ENCODE measurements around the gene SRSF7.
A peak's percentile ranks its signal among the peaks of the same experiment; 100 is the strongest.
"Not testable (repeated sequence)": the region's sequence is repeated elsewhere in the genome, so short reads cannot be mapped to it uniquely, and the experiment has no call there.

SRSF7 gene

DNA sequence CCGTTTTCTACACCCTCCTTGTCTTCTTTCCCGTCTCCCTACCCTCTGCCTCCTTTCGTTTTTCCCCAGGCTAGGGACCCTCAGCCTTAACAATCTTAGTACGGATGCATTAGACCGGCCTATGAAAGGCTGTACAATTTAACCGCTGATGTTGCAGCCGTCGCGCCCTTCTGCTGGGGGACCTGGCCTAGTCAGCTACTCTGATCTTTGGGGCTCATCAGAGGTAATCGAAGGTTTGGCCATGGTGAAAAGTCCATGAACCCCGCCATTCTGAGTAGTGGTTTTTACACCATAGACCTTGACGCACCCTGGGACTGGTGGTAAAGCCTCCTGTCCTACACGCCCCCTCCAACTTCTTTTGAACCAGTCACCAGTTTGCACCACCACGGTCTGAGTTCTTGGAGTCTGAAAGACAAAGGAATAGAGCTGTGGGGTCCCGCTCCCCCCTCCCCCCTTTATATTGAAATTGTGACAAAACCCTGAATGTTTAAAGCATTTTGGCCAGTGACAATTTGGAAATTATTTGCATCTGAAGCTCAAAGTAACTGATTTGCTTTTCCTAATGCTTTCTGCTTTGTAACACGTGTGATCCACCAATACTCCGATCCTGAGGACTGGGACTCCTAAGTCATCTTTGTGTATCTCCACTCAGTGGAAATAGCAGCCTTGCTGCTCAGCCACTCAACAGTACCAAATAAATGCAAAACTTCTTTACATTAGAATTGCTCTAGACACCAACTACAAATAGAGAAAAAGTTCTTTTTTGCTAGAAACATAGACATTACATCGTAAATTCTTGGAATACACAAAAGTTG is 642 bp upstream of the SRSF7 start:
- no peak for DNase-seq

- DNase-seq = peak; percentile 33
These were observed 910 bp downstream of the SRSF7 start for GRCh38 chr2:38750011-38750890.

GRCh38 chr2:38748943-38749804 is 2.0 kb downstream of the SRSF7 start:
- DNase-seq = no peak

DNA sequence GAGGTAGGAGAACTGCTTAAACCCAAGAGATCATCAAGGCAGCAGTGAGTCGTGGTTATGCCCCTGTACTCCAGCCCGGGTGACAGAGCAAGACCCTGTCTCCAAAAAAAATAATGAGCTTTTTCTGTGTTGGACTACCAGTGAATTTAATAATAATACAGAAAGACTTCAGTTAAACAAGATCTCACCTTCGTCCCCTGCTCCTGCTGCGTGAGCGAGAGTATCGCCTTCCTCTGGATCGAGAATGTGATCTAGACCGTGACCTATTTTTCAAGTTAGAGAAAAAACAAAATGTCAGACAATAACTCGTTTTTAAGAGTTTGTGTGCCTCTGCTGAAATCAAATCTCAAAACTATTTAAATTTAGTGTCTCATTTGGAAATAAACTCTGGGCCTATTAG is 2.8 kb downstream of the SRSF7 start:
- no peak for DNase-seq

GRCh38 chr2:38747819-38748218 is 3.3 kb downstream of the SRSF7 start:
- DNase-seq = no peak

GRCh38 chr2:38747007-38747424 is 4.1 kb downstream of the SRSF7 start:
- DNase-seq = no peak

DNA sequence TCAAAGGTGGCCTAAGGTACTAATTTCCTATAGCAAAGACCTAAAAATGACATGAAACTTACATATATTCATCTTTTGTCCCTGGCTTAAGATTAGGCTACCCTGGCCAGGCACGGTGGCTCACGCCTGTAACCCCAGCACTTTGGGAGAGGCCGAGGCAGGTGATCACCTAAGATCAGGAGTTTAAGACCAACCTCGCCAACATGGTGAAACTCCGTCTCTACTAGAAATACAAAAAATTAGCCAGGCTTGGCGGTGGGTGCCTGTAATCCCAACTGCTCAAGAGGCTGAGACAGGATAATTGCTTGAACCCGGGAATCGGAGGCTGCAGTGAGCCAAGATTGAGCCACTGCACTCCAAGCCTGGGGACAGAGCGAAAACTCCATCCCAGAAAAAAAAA is 5.9 kb downstream of the SRSF7 start:
- no peak for DNase-seq

DNA sequence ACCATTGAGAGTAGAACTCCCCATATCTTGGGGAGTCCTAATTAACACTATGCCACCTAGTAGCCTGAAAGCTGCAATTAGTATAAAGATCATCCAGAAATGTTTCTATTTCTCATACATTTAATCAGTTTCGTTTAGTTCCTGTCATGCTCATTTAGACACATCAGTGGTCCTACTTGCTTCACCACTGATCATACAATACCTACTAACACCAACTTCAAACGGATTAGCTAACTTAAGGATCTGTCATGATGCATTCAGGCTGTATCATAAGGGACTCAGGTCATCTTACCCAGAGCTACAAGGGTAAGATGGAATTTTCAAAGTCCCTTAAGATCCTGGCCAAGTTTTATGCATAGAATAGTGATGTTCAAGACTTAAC is 6.8 kb downstream of the SRSF7 start:
- DNase-seq = no peak

DNA sequence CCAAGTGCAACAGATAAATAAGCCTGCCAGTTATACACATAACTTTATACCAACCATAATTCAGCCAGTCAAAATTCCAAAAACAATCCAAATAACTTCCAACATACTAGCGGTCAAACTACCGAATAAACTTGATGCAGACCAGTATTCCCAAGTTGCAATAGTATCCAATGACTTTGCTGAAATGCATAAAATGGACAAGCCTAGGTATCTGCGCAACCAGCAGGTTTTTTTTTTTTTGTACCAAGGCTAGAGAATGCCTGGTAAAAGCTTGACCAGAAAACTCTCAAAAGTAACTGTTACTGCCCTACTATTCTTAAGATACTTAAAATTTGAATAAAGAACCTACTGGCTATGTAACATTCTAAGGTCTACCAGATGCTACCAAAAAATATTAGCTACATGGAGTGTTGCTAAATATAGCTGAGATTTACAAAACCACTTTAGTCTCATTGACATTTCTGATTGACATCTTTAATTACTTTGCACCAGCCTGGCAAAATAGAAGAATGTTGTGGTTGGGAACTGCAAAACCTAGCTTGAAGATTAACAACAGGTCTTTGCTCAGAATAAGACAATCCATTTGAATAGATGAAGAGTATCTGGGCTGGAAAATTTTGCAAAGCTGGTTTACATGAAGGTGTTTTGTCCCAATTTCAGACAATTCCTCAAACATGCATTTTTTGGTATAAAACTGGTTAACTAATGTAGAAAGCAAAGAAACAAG is 7.3 kb downstream of the SRSF7 start:
- DNase-seq = no peak

DNA sequence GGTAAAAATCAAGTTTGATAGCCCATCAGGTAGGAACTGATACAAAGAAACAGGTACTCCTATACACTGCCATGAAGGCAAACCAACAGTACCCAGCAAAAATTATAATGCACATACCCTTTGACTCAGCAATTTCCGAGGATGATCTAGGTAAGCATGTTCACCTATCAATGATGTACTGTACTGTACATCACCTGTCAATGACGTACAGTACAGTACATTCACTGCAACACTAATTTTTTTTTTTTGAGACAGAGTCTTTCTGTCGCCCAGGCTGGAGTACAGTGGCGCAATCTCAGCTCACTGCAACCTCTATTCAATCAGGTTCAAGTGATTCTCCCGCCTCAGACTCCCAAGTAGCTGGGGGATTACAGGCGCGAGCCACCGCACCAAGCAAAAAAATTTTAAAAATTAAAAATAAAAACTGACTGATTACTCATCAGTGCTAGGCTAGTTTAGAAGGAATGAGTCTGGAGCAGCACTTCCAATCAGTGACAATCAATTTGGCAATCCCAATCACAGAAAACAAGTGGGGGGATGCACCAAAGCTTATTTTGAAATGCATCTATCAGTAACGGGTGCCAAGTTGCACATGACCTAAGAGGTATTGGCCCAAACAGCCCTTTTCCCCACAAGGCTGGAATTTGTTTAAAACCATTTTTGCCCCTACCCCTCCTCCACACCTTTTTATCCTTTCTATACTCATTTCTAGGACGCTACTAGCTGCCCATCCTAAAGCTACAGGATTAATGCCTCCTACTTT is 8.2 kb downstream of the SRSF7 start:
- DNase-seq = no peak

GRCh38 chr2:38740851-38741731 is 10.1 kb downstream of the SRSF7 start:
- DNase-seq = no peak

GRCh38 chr2:38739524-38739923 is 11.6 kb downstream of the SRSF7 start:
- DNase-seq = no peak

GRCh38 chr2:38737925-38738324 is 13.2 kb downstream of the SRSF7 start:
- no peak for DNase-seq

DNA sequence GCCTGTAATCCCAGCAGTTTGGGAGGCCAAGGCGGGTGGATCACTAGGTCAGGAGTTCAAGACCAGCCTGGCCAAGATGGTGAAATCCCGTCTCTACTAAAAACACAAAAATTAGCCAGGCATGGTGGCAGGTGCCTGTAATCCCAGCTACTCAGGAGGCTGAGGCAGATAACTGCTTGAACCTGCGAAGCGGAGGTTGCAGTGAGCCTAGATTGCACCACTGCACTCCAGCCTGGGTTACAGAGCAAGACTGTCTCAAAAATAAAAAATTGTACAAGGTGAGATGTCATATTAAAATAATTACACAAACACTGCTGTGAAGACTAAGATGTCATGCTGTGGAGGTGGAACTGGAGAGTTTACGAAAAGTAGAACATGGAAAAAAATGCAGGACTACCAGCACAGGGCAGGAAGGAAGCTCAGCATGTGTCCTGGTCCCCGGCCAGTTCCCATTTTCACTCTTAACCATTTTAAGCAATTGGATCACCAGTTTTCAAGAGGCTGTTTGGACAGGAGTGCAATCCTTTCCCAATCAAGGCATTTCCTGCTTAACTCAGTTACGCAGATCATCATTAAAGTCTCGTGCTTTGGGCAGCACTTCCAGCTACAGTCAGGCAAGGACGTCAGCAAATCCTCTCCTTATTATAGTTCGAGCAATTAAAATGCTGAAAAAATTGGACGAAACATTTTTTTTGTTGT is 14.0 kb downstream of the SRSF7 start:
- not testable (repeated sequence) for DNase-seq

DNA sequence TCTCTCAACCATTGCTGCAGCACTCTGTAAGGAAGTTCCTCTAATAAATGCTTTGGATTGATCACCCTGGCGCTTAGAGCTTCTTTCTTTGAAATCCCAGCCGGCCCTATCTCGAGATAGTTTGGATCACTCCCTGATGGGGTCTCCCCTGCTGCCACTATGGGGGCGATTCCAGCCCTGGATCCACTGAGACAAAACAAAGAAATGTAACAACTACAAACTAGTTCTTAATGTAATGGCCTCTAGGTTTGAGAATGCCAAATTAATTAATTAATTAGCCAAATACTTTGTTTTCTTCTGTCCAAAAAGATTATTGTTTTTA is 15.2 kb downstream of the SRSF7 start:
- no peak for DNase-seq

GRCh38 chr2:38734299-38735058 is 16.7 kb downstream of the SRSF7 start:
- DNase-seq = no peak

DNA sequence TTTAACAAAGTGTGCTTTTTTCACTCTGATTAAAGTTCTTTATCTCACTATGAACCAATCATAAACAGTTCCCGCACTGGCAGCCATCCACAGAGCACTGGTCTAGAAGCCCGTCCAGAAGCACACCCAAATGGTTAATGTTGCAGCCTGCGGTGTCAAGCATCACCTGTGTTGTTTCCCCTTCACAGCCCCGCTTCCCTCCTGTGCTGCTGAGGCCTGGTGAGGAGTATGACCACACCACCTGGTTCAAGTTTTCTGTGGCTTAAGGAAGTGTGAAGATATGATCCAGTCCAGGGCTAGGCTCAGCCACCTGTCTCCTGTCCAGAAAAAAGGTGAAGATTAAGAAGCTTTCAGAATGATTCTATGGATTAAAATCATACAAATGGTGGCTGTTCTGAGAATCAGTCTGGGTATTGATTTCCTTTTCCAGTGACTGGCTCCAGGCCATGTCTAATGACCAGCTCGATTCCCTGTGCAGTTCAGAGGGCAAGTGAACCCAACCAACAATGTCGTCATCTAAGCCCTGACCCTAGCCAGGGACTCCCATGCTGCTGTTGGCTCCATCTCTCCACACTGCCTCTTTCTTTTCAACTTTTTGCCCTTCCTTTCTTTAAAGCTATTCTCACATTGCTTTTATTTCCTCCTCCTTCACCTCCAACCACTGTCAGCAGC is 17.7 kb downstream of the SRSF7 start:
- DNase-seq = no peak

GRCh38 chr2:38731684-38732221 is 19.4 kb downstream of the SRSF7 start:
- no peak for DNase-seq
